Gastrocnemius medialis (tissue), 4 donors: ENCODE measurements around the gene BORCS6.

ENCODE experiments used
- CTCF ChIP-seq, 5 experiments: fragments of 450-650 bp in 3 of 5; fragments of 200-600 bp in 2 of 5; sonication (generic) in 2 of 5; IDR thresholded peaks in 4 of 5; conservative IDR thresholded peaks in 1 of 5; 1 replicate in 4 of 5; 2 replicates in 1 of 5; pipeline ENCODE4 v1.5.1; 2016 to 2019; ENCODE audit warnings: antibody characterized with exemption in 5 of 5, mild to moderate bottlenecking in 3 of 5, moderate library complexity in 3 of 5
- POLR2A ChIP-seq, 2 donors: fragments of 450-650 bp; IDR thresholded peaks; one replicate each; pipeline ENCODE4 v1.6.1; 2017; ENCODE audit warnings: antibody characterized with exemption in 2 of 2, mild to moderate bottlenecking in 2 of 2, moderate library complexity in 2 of 2

GRCh38 chr17:8155231-8155995 lies 34.6 kb downstream of the BORCS6 start:
- no peak for TF ChIP-seq CTCF (IDR thresholded peaks at IDR 0.05 in 4 of 5, conservative IDR thresholded peaks at IDR 0.05 in 1 of 5)
- TF ChIP-seq POLR2A (IDR thresholded peaks at IDR 0.05): no peak
